ENCODE data around the gene PNPLA3.

The PNPLA3 gene

GRCh38 chr22:43994416-43994815 is 70.8 kb downstream of the PNPLA3 start:
- DNase-seq: no peak

- no peak for DNase-seq
Observed at GRCh38 chr22:43995057-43995685, 71.6 kb downstream of the PNPLA3 start.

GRCh38 chr22:43995798-43996169 is 72.2 kb downstream of the PNPLA3 start:
- DNase-seq: no peak

GRCh38 chr22:43996170-43996980 is 72.8 kb downstream of the PNPLA3 start:
- DNase-seq: peak; percentile 73 to 82

GRCh38 chr22:43996981-43997265 is 73.3 kb downstream of the PNPLA3 start:
- no peak for DNase-seq

Measured in CD4-positive, alpha-beta T cell treated with Interleukin-4 for 1 hour (primary cell).